DND-41 (cell line): ENCODE measurements around the gene CLMN.

Experiments used
- ATAC-seq: fragments of 200-7000 bp; cut with Tn5 transposase; 3 replicates; pipeline ENCODE4 v1.9.1; 2021; ENCODE audit warnings: low read depth; ENCODE audit not compliant: insufficient read depth
- DNase-seq: peaks from one replicate; pipeline ENCODE4 v3.0.0-alpha.2; 2020
- H2AFZ ChIP-seq: 2 replicates; pipeline ENCODE4 v1.6.0; 2012; ENCODE audit warnings: low read depth, low read length
- H3K27ac ChIP-seq: 2 replicates; pipeline ENCODE4 v1.5.1; 2012; ENCODE audit warnings: low read length, inconsistent platforms
- H3K27me3 ChIP-seq: fragments of 200-600 bp; sonication (generic); 2 replicates; pipeline ENCODE4 v1.6.0; 2012; ENCODE audit warnings: low read length, mild to moderate bottlenecking, inconsistent platforms; ENCODE audit not compliant: insufficient read depth, poor library complexity
- H3K36me3 ChIP-seq: 2 replicates; pipeline ENCODE4 v1.5.1; 2012; ENCODE audit warnings: low read length, inconsistent platforms; ENCODE audit not compliant: insufficient read depth
- H3K4me1 ChIP-seq: 2 replicates; pipeline ENCODE4 v1.5.1; 2012; ENCODE audit warnings: mild to moderate bottlenecking, low read length; ENCODE audit not compliant: insufficient read depth
- H3K4me2 ChIP-seq: 2 replicates; pipeline ENCODE4 v1.6.0; 2012; ENCODE audit warnings: mild to moderate bottlenecking, moderate library complexity, low read length, inconsistent platforms; ENCODE audit not compliant: insufficient read depth
- H3K4me3 ChIP-seq, 2 experiments: fragments of 200-600 bp in 1 of 2; shearing (Covaris generic) in 1 of 2; 2 replicates each; pipeline ENCODE4 v1.5.1; 2012 to 2016; ENCODE audit warnings: inconsistent platforms in 2 of 2, low read length in 2 of 2, mild to moderate bottlenecking in 2 of 2, low read depth in 1 of 2, moderate library complexity in 1 of 2
- H3K79me2 ChIP-seq: 2 replicates; pipeline ENCODE4 v1.6.0; 2012; ENCODE audit warnings: low read length, inconsistent platforms; ENCODE audit not compliant: insufficient read depth
- H3K9ac ChIP-seq: 2 replicates; pipeline ENCODE4 v1.6.0; 2012; ENCODE audit warnings: low read depth, mild to moderate bottlenecking, inconsistent platforms, low read length, moderate library complexity
- H3K9me3 ChIP-seq: 2 replicates; pipeline ENCODE4 v1.5.1; 2012; ENCODE audit warnings: low read length, moderate library complexity, mild to moderate bottlenecking, inconsistent platforms; ENCODE audit not compliant: insufficient read depth, severe bottlenecking
- H4K20me1 ChIP-seq: 2 replicates; pipeline ENCODE4 v1.6.0; 2012; ENCODE audit warnings: low read length; ENCODE audit not compliant: insufficient read depth
- CTCF ChIP-seq: IDR thresholded peaks from 2 replicates; pipeline ENCODE4 v1.5.1; 2012; ENCODE audit warnings: borderline replicate concordance, low read length, moderate library complexity, mild to moderate bottlenecking; ENCODE audit not compliant: poor library complexity, severe bottlenecking; ENCODE audit errors: extremely low read depth
- EZH2 ChIP-seq: IDR thresholded peaks from 3 replicates; pipeline ENCODE4 v1.6.1; 2012; ENCODE audit warnings: borderline replicate concordance, low read depth, mild to moderate bottlenecking, moderate library complexity, low read length, inconsistent platforms; ENCODE audit not compliant: severe bottlenecking

The CLMN gene

GRCh38 chr14:95290871-95291431, 28.8 kb downstream of the CLMN start:
- Histone ChIP-seq H4K20me1 (no peaks in the 10 kb centered on the region), H3K27ac (no peak overlapping the region), H3K4me2 (no peak overlapping the region), H3K79me2 (no peaks in the 10 kb centered on the region), H3K9ac (no peak overlapping the region), H3K36me3 (no peaks in the 10 kb centered on the region), H3K27me3 (peaks cover 11% of the 10 kb centered on the region), H3K4me3 (no peak overlapping the region), H3K9me3 (no peaks in the 10 kb centered on the region), H3K4me1 (no peaks in the 10 kb centered on the region), H2AFZ (no peak overlapping the region)
- DNase-seq (no peak), ATAC-seq (0 out of 3 replicates have a peak, but pooled peaks have one; percentile 37)
- TF ChIP-seq EZH2 (no peak), CTCF (no peak)

- no peaks in the 10 kb centered on the region for H3K9me3 ChIP-seq
- H4K20me1 ChIP-seq, result no peaks in the 10 kb centered on the region
- no peaks in the 10 kb centered on the region for H3K4me1 ChIP-seq
- ATAC-seq (no peak), DNase-seq (no peak)
- H2AFZ ChIP-seq, result no peak overlapping the region
- H3K27ac ChIP-seq, result no peak overlapping the region
- H3K4me3 ChIP-seq, result no peak overlapping the region
- H3K79me2 ChIP-seq, result no peaks in the 10 kb centered on the region
- TF ChIP-seq EZH2 (no peak), CTCF (no peak)
- H3K4me2 ChIP-seq, result no peak overlapping the region
- no peaks in the 10 kb centered on the region for H3K36me3 ChIP-seq
- H3K9ac ChIP-seq, result no peak overlapping the region
- H3K27me3 ChIP-seq, result peaks cover 11% of the 10 kb centered on the region
Observed at GRCh38 chr14:95290021-95290420, 29.7 kb downstream of the CLMN start.

- no peak for ATAC-seq
- H3K4me3 ChIP-seq, result no peak overlapping the region
Observed at GRCh38 chr14:95289323-95290010, 30.2 kb downstream of the CLMN start.

More at GRCh38 chr14:95289323-95290010, 30.2 kb downstream of the CLMN start:
- Histone ChIP-seq H4K20me1 (no peaks in the 10 kb centered on the region), H3K9me3 (no peaks in the 10 kb centered on the region), H3K27me3 (peaks cover 11% of the 10 kb centered on the region), H3K27ac (no peak overlapping the region), H3K4me1 (no peaks in the 10 kb centered on the region), H2AFZ (no peak overlapping the region), H3K4me2 (no peak overlapping the region), H3K36me3 (no peaks in the 10 kb centered on the region), H3K9ac (no peak overlapping the region), H3K79me2 (no peaks in the 10 kb centered on the region)
- DNase-seq, result no peak
- TF ChIP-seq EZH2 (no peak), CTCF (no peak)
